ENCODE measurements around the gene DAB2. TPM values are rescaled to one million over a fixed set of nuclear protein-coding genes. Genes with fewer than 3 reads are reported as not detected.

DAB2 gene
- total RNA-seq, 1 experiment from 2014 or later, result 2.3 TPM

DNA sequence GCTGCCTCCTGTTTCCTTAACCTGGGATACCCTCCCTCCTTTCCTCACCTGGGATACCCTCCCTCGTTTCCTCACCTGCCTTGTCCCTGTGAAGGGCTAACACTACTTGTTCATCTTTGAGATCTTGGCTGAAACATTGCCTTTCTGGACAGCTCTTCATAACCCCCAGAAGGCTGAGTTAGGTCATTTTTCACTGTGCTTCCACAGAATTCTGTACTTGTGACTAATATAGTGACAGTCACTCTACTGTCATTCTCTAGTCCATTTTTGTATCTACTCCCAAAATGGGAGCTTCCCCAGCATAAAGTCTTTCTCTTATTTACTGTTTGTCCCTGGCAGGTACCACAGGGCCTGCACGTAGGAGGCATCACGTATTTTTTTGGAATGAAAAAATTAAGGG is 21.5 kb upstream of the DAB2 start:
- H2AFZ ChIP-seq (ENCODE audit: low read length), result no peak overlapping the region

More for the DNA sequence above, 21.5 kb upstream of the DAB2 start:
- H3K27me3 ChIP-seq (ENCODE audit: insufficient read depth, low read length), result no peaks in the 10 kb centered on the region
- DNase-seq, result no peak
- H4K8ac ChIP-seq (replicated peaks; ENCODE audit: insufficient read length, low read depth, low read length), result no peak overlapping the region
- no peaks in the 10 kb centered on the region for H3K9me3 ChIP-seq (ENCODE audit: control insufficient read depth, low read depth, low read length)
- H3K18ac ChIP-seq (ENCODE audit: insufficient read length, low read depth, low read length), result no peak overlapping the region
- H3K79me1 ChIP-seq (ENCODE audit: insufficient read depth, low read depth, low read length, poor library complexity, severe bottlenecking), result no peaks in the 10 kb centered on the region
- no peak overlapping the region for H3K14ac ChIP-seq (ENCODE audit: insufficient read depth, low read length)
- WGBS (ENCODE audit: extremely low coverage, insufficient read length, low lambda C conversion rate), result no CpG with 5 or more reads among the region's 3 CpGs
- H3K9ac ChIP-seq (ENCODE audit: extremely low read depth, insufficient read length, low read length), result no peak overlapping the region
- H3K56ac ChIP-seq (ENCODE audit: insufficient read length, low read depth, low read length), result no peak overlapping the region
- Mint-ChIP-seq H3K27me3 (ENCODE audit: low read depth) (no peaks in the 10 kb centered on the region), H3K4me1 (peaks cover 4 to 5% of the 10 kb centered on the region in 2 experiments), H3K36me3 (ENCODE audit: insufficient read depth in 1 of 3, low read depth in 3 of 3) (no peaks in the 10 kb centered on the region), H3K27ac (no peak overlapping the region), H3K9me3 (no peaks in the 10 kb centered on the region), H3K4me3 (no peak overlapping the region)
- no peak overlapping the region for H3K27ac ChIP-seq (ENCODE audit: insufficient read length, low read depth, low read length)
- no peaks in the 10 kb centered on the region for H3K23me2 ChIP-seq (ENCODE audit: insufficient read length, low read depth, low read length, poor library complexity, severe bottlenecking)
- H3K79me2 ChIP-seq (ENCODE audit: insufficient read depth, low read length), result no peaks in the 10 kb centered on the region
- no peak overlapping the region for H3T11ph ChIP-seq (ENCODE audit: low read length)
- TF ChIP-seq, protein P1, sequence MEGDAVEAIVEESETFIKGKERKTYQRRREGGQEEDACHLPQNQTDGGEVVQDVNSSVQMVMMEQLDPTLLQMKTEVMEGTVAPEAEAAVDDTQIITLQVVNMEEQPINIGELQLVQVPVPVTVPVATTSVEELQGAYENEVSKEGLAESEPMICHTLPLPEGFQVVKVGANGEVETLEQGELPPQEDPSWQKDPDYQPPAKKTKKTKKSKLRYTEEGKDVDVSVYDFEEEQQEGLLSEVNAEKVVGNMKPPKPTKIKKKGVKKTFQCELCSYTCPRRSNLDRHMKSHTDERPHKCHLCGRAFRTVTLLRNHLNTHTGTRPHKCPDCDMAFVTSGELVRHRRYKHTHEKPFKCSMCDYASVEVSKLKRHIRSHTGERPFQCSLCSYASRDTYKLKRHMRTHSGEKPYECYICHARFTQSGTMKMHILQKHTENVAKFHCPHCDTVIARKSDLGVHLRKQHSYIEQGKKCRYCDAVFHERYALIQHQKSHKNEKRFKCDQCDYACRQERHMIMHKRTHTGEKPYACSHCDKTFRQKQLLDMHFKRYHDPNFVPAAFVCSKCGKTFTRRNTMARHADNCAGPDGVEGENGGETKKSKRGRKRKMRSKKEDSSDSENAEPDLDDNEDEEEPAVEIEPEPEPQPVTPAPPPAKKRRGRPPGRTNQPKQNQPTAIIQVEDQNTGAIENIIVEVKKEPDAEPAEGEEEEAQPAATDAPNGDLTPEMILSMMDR (conservative IDR thresholded peaks at IDR 0.05), result no peak
- no peak overlapping the region for H2BK5ac ChIP-seq (ENCODE audit: insufficient read length, low read length)
- no peak overlapping the region for H2AK5ac ChIP-seq (ENCODE audit: insufficient read length, low read length)
- H2BK20ac ChIP-seq (ENCODE audit: low read depth, low read length, poor library complexity, severe bottlenecking), result no peak overlapping the region
- no peak overlapping the region for H3K4ac ChIP-seq (ENCODE audit: low read depth, low read length)
- no peak overlapping the region for H2BK15ac ChIP-seq (ENCODE audit: low read depth, low read length)
- no peak overlapping the region for H3K4me2 ChIP-seq (ENCODE audit: insufficient read depth, insufficient read length, low read length)
- H2BK12ac ChIP-seq (ENCODE audit: insufficient read length, low read depth, low read length), result no peak overlapping the region
- no peak overlapping the region for H2BK120ac ChIP-seq (ENCODE audit: low read depth, low read length, poor library complexity, severe bottlenecking)
- H3K4me1 ChIP-seq (ENCODE audit: insufficient read depth, low read length), result no peaks in the 10 kb centered on the region
- H4K91ac ChIP-seq (ENCODE audit: insufficient read length, low read depth, low read length), result no peak overlapping the region
- H4K20me1 ChIP-seq (ENCODE audit: control insufficient read depth, insufficient read depth, insufficient read length), result no peaks in the 10 kb centered on the region
- no peak overlapping the region for H4K5ac ChIP-seq (ENCODE audit: insufficient read length, low read depth, low read length)
- no peak overlapping the region for H3K23ac ChIP-seq (ENCODE audit: insufficient read length, low read depth, low read length)

Data from H9 (cell line).